Tibial artery (tissue), 4 donors: ENCODE data around the gene EIF2D.

Experiments used
- DNase-seq, 2 donors: peaks; one replicate each; pipeline ENCODE4 v3.0.0-alpha.2; 2019
- H3K27ac ChIP-seq, 2 donors: fragments of 200-600 bp; sonication (generic) in 1 of 2; 1 replicate in 1 of 2; 2 replicates in 1 of 2; pipeline ENCODE4 v1.5.1; 2018 to 2019; ENCODE audit warnings: mild to moderate bottlenecking in 1 of 2
- H3K27me3 ChIP-seq, 2 donors: fragments of 200-600 bp; sonication (generic) in 1 of 2; one replicate each; pipeline versions ENCODE4 v1.5.1 to v1.6.0; 2016 to 2019
- H3K36me3 ChIP-seq, 3 donors: fragments of 200-600 bp; sonication (generic) in 2 of 3; one replicate each; pipeline ENCODE4 v1.5.1; 2016 to 2019; ENCODE audit warnings: mild to moderate bottlenecking in 2 of 3
- H3K4me1 ChIP-seq, 4 donors: fragments of 200-600 bp; sonication (generic) in 2 of 4; 1 replicate in 3 of 4; 2 replicates in 1 of 4; pipeline ENCODE4 v1.5.1; 2016 to 2019
- H3K4me3 ChIP-seq, 2 donors: fragments of 200-600 bp; sonication (generic) in 1 of 2; 1 replicate in 1 of 2; 2 replicates in 1 of 2; pipeline ENCODE4 v1.5.1; 2018 to 2019; ENCODE audit warnings: mild to moderate bottlenecking in 2 of 2
- H3K9me3 ChIP-seq, 3 donors: fragments of 200-600 bp; sonication (generic) in 1 of 3; one replicate each; pipeline ENCODE4 v1.5.1; 2016 to 2019
- CTCF ChIP-seq, 2 experiments: fragments of 200-600 bp in 1 of 2; fragments of 450-650 bp in 1 of 2; IDR thresholded peaks; one replicate each; pipeline ENCODE4 v1.5.1; 2017 to 2019; ENCODE audit warnings: antibody characterized with exemption in 2 of 2, mild to moderate bottlenecking in 1 of 2, moderate library complexity in 1 of 2
- intact Hi-C: fragments of 100-400 bp; cut with DNase I; formaldehyde crosslinking; loops from one replicate; pipeline ENCODE4 v1.15.0; 2023; ENCODE audit warnings: low total_unique reads

EIF2D gene

GRCh38 chr1:206657751-206658150 lies 45.5 kb upstream of the EIF2D start:
- no peak for TF ChIP-seq CTCF (IDR thresholded peaks at IDR 0.05)
- no peaks in the 10 kb centered on the region for H3K27me3 ChIP-seq
- intact Hi-C loops: no loop called here
- H3K27ac ChIP-seq: no peak overlapping the region
- H3K4me1 ChIP-seq: peaks cover 6 to 28% (median 16%) of the 10 kb centered on the region in 4 donors
- no peaks in the 10 kb centered on the region for H3K36me3 ChIP-seq
- H3K9me3 ChIP-seq: no peaks in the 10 kb centered on the region
- no peak for DNase-seq
- no peak overlapping the region for H3K4me3 ChIP-seq

- DNase-seq: no peak
- H3K4me1 ChIP-seq: peaks cover 6 to 28% (median 16%) of the 10 kb centered on the region in 4 donors
- TF ChIP-seq CTCF (IDR thresholded peaks at IDR 0.05): no peak
These were observed 44.7 kb upstream of the EIF2D start for GRCh38 chr1:206656936-206657335.

GRCh38 chr1:206655471-206655882 lies 43.2 kb upstream of the EIF2D start:
- Histone ChIP-seq H3K36me3 (no peaks in the 10 kb centered on the region), H3K27me3 (no peaks in the 10 kb centered on the region), H3K4me1 (peaks cover 6 to 28% (median 16%) of the 10 kb centered on the region in 4 donors), H3K4me3 (no peak overlapping the region), H3K9me3 (no peaks in the 10 kb centered on the region), H3K27ac (no peak overlapping the region)
- TF ChIP-seq CTCF (IDR thresholded peaks at IDR 0.05): no peak
- no peak for DNase-seq
- intact Hi-C loops: no loop called here

More at GRCh38 chr1:206656936-206657335, 44.7 kb upstream of the EIF2D start:
- Histone ChIP-seq H3K27me3 (no peaks in the 10 kb centered on the region), H3K36me3 (no peaks in the 10 kb centered on the region), H3K27ac (no peak overlapping the region), H3K9me3 (no peaks in the 10 kb centered on the region), H3K4me3 (no peak overlapping the region)
- intact Hi-C loops: no loop called here

- no peak overlapping the region for H3K4me3 ChIP-seq
- no peaks in the 10 kb centered on the region for H3K36me3 ChIP-seq
- DNase-seq: no peak
- intact Hi-C loops: no loop called here
- no peaks in the 10 kb centered on the region for H3K27me3 ChIP-seq
- H3K4me1 ChIP-seq: peaks cover 6 to 28% (median 15%) of the 10 kb centered on the region in 4 donors
- no peak overlapping the region for H3K27ac ChIP-seq
- H3K9me3 ChIP-seq: no peaks in the 10 kb centered on the region
- no peak for TF ChIP-seq CTCF (IDR thresholded peaks at IDR 0.05)
These were observed 42.6 kb upstream of the EIF2D start for GRCh38 chr1:206654828-206655227.

- intact Hi-C loops: no loop called here
- H3K9me3 ChIP-seq: no peaks in the 10 kb centered on the region
- no peak overlapping the region for H3K4me3 ChIP-seq
- H3K36me3 ChIP-seq: peaks cover 0 to 1% (median 0%) of the 10 kb centered on the region in 3 donors
- H3K27me3 ChIP-seq: no peaks in the 10 kb centered on the region
- no peak overlapping the region for H3K27ac ChIP-seq
- no peak for DNase-seq
- peaks cover under 1 to 18% (median 8%) of the 10 kb centered on the region in 4 donors for H3K4me1 ChIP-seq
- no peak for TF ChIP-seq CTCF (IDR thresholded peaks at IDR 0.05)
These were observed 41.6 kb upstream of the EIF2D start for GRCh38 chr1:206653715-206654459.
